Activated CD8-positive, alpha-beta memory T cell treated with anti-CD3 and anti-CD28 coated beads for 1 hour (primary cell): ENCODE data around the gene PINLYP.
"Not testable (repeated sequence)": the region's sequence is repeated elsewhere in the genome, so short reads cannot be mapped to it uniquely, and the experiment has no call there.

Experiments
- DNase-seq, 2 donors: peaks; one replicate each; pipeline ENCODE4 v3.0.0-alpha.2; 2020; ENCODE audit warnings: low read depth in 1 of 2; ENCODE audit errors: extremely low read depth in 1 of 2

Gene PINLYP

DNA sequence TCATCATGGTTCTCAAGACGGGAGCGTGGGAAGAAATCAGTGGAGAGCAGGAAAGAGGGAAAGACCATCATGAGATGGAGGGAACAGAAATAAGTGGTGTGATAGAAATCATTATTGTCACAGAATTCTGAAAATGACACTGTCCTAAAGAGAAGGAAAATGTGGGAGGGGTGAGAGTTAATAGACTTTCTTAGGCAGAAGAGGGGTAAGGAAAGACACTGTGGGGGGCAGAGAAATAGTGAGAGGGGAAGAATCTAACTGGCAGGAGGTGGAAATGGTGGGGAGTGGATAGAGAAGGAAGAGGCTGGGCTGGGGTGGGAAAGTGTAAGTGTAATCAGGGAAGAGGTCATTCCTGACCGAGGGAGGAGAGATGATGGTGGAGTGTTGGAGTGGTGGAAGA lies 3.2 kb downstream of the PINLYP start:
- no peak for DNase-seq

GRCh38 chr19:43581467-43581866 lies 5.9 kb downstream of the PINLYP start:
- no peak for DNase-seq

DNA sequence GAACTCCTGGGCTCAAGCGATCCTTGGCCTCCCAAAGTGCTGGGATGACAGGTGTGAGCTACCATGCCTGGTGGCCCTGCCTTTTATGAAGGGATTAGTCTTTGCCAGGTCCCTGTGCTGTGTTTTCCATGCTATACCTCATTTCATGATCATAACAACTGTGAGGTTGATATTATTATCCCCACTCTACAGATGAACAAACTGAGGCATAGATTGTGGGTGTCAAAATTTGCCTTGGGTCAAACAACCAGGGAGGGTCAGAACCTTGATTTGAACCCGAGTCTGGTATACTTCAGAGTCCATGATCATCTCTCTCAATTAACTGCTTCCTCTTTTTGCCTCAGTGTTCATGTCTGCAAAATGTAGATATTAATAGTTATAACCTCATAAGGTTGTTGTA lies 6.9 kb downstream of the PINLYP start:
- DNase-seq = no peak

GRCh38 chr19:43584484-43584883 lies 8.9 kb downstream of the PINLYP start:
- no peak for DNase-seq

GRCh38 chr19:43586346-43586745 lies 10.7 kb downstream of the PINLYP start:
- no peak for DNase-seq

- not testable (repeated sequence) for DNase-seq
Observed at GRCh38 chr19:43587029-43587428, 11.4 kb downstream of the PINLYP start.

- DNase-seq = no peak
Observed at GRCh38 chr19:43589277-43589676, 13.7 kb downstream of the PINLYP start.

DNA sequence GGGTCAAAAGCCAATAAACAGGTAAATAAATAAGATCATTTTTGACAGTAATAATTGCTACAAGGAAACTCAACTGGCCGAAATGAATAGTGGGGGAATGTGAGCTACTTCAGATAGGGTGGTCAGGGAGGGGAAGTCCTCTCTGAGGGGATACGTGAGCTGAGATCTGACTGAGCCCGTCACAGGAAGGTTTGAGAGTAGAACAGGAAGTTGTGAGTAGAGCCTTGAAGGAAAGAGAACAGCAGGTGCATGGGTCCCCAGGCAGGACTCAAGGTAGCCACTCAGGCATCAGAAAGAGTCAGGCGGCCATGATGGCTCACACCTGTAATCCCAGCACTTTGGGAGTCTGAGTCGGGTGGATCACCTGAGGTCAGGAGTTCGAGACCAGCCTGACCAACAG lies 14.1 kb downstream of the PINLYP start:
- no peak for DNase-seq

- no peak for DNase-seq
Observed at GRCh38 chr19:43591904-43592772, 16.5 kb downstream of the PINLYP start.

DNA sequence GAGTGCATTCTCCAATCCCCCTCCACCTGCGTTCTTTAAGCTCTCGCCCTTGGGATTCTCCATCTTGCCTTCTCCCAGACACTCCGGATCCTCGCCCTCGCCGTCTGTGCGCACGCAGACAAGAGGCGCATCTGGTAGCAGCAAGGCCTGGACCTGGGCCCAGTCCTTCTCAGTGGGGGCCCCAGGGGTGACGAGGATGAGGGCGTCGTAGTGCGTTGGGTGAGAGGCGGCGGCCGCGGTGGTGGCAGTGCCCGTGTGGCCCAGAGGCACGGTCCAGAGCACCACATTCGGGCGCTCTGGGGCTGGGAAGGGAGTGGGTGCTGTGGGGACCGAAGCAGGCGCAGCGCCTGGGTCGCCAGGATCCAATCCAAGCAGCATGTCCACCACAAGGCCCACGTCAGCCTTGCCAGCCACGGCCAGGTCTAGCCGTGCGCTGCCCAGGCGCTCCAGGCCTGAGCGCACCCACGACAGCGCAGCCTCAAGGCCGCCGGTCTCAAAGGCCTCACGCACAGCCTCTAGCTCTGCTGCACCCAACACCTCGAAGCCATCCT lies 17.3 kb downstream of the PINLYP start:
- no peak for DNase-seq

DNA sequence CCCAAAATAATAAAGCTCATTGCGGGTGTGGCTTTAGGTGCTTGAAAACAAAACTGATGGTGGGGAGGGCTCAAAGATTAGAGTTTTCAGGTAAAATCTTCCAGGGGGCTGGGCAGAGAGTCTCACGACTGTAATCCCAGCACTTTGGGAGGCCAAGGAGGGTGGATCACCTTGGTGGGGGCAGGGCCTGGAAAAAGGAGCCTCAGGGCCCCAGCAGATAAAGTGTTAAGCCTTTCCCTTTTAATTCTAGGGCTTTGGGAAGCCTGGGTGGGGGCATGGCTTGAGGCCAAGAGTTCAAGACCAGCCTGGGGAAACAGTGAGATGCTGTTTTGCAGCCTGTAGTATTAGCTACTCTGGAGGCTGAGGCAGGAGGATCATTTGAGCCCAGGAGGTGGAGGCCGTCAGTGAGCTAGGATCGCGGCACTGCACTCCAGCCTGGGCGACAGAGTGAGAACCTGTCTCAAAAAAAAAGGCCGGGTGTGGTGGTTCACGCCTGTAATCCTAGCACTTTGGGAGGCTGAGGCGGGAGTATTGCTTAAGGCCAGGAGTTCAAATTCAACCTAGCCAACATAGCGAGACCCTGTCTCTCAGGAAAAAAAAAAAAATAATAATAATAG lies 18.6 kb downstream of the PINLYP start:
- no peak for DNase-seq

GRCh38 chr19:43594710-43595604 lies 19.4 kb downstream of the PINLYP start:
- peak in 1 of 2 donors; percentile 57 for DNase-seq

DNA sequence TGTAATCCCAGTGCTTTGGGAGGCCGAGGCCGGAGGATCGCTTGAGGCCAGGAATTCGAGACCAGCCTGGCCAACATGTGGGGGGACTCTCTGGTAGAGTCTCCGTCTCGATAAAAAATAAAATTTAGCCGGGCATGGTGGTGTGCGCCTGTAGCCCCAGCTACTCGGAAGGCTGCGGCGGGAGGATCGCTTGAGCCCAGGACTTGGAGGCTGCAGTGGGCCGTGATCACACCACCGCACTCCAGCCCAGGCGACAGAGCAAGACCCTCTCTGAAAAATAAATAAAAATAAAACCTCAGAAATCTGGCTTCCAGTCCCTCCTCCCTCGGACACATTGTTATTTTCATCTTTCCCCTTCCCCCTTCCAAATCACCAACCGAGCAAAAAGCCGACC lies 20.0 kb downstream of the PINLYP start:
- DNase-seq = no peak

- peak; percentile 100 for DNase-seq
Observed at GRCh38 chr19:43595999-43596841, 20.6 kb downstream of the PINLYP start, which contains the start of the genes IRGQ and ZNF576. TSS of gene IRGQ (minus strand) at chr19:43596134. CDS start at chr19:43595338, 796 bp downstream. TSS of gene ZNF576 (plus strand) at chr19:43596595. CDS start at chr19:43597109, 514 bp downstream.

GRCh38 chr19:43596842-43597461 lies 21.4 kb downstream of the PINLYP start:
- no peak for DNase-seq

GRCh38 chr19:43597876-43598275 lies 22.3 kb downstream of the PINLYP start:
- DNase-seq = no peak

- DNase-seq = no peak
Observed at GRCh38 chr19:43598445-43599240, 23.0 kb downstream of the PINLYP start.

GRCh38 chr19:43599635-43600295 lies 24.2 kb downstream of the PINLYP start:
- no peak for DNase-seq
